Caco-2 (cell line): ENCODE data around the gene MCC. TPM values are rescaled to one million over a fixed set of nuclear protein-coding genes. Genes with fewer than 3 reads are reported as not detected.

Experiments
- BruUV-seq: library from RNA; stranded (reverse); fragments of 400-500 nt; replicated peaks from 2 replicates; lab custom pipeline; 2021; lab: Mats Ljungman, UMichigan
- CTCF ChIA-PET: fragments of 300-600 bp; sonication (Branson Sonifier 250); formaldehyde crosslinking; loops from one replicate; lab custom pipeline; 2022; ENCODE audit warnings: antibody characterized with exemption; lab: Charles Lee
- POLR2A ChIA-PET: fragments of 300-600 bp; sonication (Branson Sonifier 250); formaldehyde crosslinking; loops from one replicate; lab custom pipeline; 2022; ENCODE audit warnings: antibody characterized with exemption; lab: Charles Lee
- DNase-seq, 2 experiments: peaks; one replicate each; pipeline versions ENCODE4 v3.0.0 to v3.0.0-alpha.2; 2020 to 2022
- H3K27me3 ChIP-seq: replicated peaks from 2 replicates; pipeline ENCODE4 v1.6.0; 2011; ENCODE audit warnings: low read length; ENCODE audit not compliant: control insufficient read depth, insufficient read depth
- H3K36me3 ChIP-seq: 2 replicates; pipeline ENCODE4 v1.5.1; 2011; ENCODE audit warnings: low read length; ENCODE audit not compliant: control insufficient read depth, insufficient read depth
- H3K4me1 ChIP-seq: fragments of 250-450 bp; sonication (Bioruptor Pico); 2 replicates; pipeline ENCODE4 v1.5.1; 2020; ENCODE audit warnings: mild to moderate bottlenecking
- H3K4me3 ChIP-seq: 2 replicates; pipeline ENCODE4 v1.5.1; 2011; ENCODE audit warnings: low read depth, mild to moderate bottlenecking, control low read depth, low read length
- H3K9me3 ChIP-seq: fragments of 250-450 bp; sonication (Bioruptor Pico); 2 replicates; pipeline ENCODE4 v1.5.1; 2020; ENCODE audit warnings: mild to moderate bottlenecking, moderate library complexity
- H3K27ac Mint-ChIP-seq: one replicate; pipeline ENCODE4 v1.8.0; 2022; ENCODE audit warnings: mixed read lengths; ENCODE audit not compliant: unreplicated experiment
- H3K27me3 Mint-ChIP-seq: one replicate; pipeline ENCODE4 v1.8.0; 2022; ENCODE audit warnings: mixed read lengths; ENCODE audit not compliant: insufficient read depth, unreplicated experiment
- H3K36me3 Mint-ChIP-seq: one replicate; pipeline ENCODE4 v1.8.0; 2022; ENCODE audit warnings: mild to moderate bottlenecking, mixed read lengths; ENCODE audit not compliant: insufficient read depth, unreplicated experiment
- H3K4me1 Mint-ChIP-seq: one replicate; pipeline ENCODE4 v1.8.0; 2022; ENCODE audit warnings: low read depth, mixed read lengths; ENCODE audit not compliant: unreplicated experiment
- H3K4me3 Mint-ChIP-seq: one replicate; pipeline ENCODE4 v1.8.0; 2022; ENCODE audit warnings: mild to moderate bottlenecking, moderate library complexity, mixed read lengths; ENCODE audit not compliant: unreplicated experiment
- H3K9me3 Mint-ChIP-seq: one replicate; pipeline ENCODE4 v1.8.0; 2022; ENCODE audit warnings: mixed read lengths; ENCODE audit not compliant: unreplicated experiment
- intact Hi-C: fragments of 100-400 bp; cut with micrococcal nuclease; formaldehyde crosslinking; loops from one replicate; pipeline ENCODE4 v1.10.0; 2022; ENCODE audit not compliant: unreplicated experiment
- total RNA-seq: library from RNA; stranded (reverse); gene quantifications from 2 replicates; pipeline ENCODE4 v1.2.3, GENCODE V29; 2022
- TF ChIP-seq, protein P1 (sequence below), 2 experiments: fragments of 200-600 bp in 1 of 2; IDR thresholded peaks; 1 replicate in 1 of 2; 2 replicates in 1 of 2; pipeline versions ENCODE4 v1.5.1 to v1.8.0; 2011 to 2022; ENCODE audit warnings: antibody characterized with exemption in 1 of 2, control low read depth in 1 of 2, inconsistent platforms in 1 of 2, low read depth in 1 of 2, low read length in 1 of 2, mild to moderate bottlenecking in 1 of 2, moderate library complexity in 1 of 2; ENCODE audit not compliant: insufficient read depth in 1 of 2, severe bottlenecking in 1 of 2, unreplicated experiment in 1 of 2

MCC gene
- total RNA-seq, 1 experiment from 2014 or later = 0.09 TPM

DNA sequence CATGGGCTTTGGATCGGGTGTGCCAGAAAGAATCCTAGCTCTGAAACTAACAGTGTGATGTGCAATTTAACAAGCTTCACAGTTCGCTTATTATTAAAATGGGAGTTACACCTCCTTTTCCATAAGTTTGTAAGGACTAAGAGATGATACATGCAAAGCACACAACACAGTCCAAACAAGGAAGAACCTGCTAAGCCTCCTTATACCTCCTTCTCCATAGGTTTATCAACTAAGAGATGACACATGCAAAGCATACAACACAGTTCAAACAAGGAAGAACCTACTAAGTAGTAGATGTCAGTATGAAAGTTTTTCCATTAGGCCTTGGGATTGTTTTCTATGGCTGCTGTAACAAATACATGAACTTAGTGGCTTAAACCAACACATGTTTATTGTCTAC lies 295.7 kb downstream of the MCC start:
- no peak for DNase-seq
- POLR2A ChIA-PET = no interaction called here
- CTCF ChIA-PET = no interaction called here
- Mint-ChIP-seq H3K9me3 (peaks cover 10% of the 10 kb centered on the region), H3K4me1 (no peaks in the 10 kb centered on the region), H3K27ac (no peak overlapping the region), H3K36me3 (no peaks in the 10 kb centered on the region), H3K27me3 (peaks cover 9% of the 10 kb centered on the region), H3K4me3 (no peak overlapping the region)
- Histone ChIP-seq H3K27me3 (no peaks in the 10 kb centered on the region), H3K4me1 (no peaks in the 10 kb centered on the region), H3K9me3 (0 out of 2 replicates have a peak, but pooled peaks cover 6% of the 10 kb centered on the region), H3K4me3 (no peak overlapping the region), H3K36me3 (no peaks in the 10 kb centered on the region)
- intact Hi-C loops = no loop called here
- no TSS peak for BruUV-seq
- TF ChIP-seq, protein P1, sequence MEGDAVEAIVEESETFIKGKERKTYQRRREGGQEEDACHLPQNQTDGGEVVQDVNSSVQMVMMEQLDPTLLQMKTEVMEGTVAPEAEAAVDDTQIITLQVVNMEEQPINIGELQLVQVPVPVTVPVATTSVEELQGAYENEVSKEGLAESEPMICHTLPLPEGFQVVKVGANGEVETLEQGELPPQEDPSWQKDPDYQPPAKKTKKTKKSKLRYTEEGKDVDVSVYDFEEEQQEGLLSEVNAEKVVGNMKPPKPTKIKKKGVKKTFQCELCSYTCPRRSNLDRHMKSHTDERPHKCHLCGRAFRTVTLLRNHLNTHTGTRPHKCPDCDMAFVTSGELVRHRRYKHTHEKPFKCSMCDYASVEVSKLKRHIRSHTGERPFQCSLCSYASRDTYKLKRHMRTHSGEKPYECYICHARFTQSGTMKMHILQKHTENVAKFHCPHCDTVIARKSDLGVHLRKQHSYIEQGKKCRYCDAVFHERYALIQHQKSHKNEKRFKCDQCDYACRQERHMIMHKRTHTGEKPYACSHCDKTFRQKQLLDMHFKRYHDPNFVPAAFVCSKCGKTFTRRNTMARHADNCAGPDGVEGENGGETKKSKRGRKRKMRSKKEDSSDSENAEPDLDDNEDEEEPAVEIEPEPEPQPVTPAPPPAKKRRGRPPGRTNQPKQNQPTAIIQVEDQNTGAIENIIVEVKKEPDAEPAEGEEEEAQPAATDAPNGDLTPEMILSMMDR (IDR thresholded peaks at IDR 0.05; ENCODE audit: insufficient read depth in 1 of 2, low read depth in 1 of 2, low read length in 1 of 2, severe bottlenecking in 1 of 2, unreplicated experiment in 1 of 2) = no peak

DNA sequence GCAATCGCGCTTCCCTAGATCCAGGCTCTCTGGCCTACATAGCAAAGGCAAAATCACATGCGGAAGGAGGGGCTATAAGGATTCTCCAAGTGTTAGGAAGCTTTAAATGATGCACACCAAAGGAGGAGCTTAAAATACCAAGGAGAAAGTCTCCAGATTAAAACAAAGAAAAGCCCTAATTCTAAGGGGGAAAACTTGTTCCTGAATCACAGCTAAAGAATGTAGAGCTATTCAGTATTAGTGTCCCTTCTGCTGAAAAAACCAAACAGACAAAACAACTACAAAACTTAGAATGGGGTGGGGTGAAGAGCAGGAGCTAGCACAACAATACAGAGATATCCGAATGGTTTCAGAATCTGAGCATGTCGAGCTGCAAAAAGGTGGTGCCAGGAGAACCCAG lies 297.9 kb downstream of the MCC start:
- Histone ChIP-seq H3K36me3 (no peaks in the 10 kb centered on the region), H3K27me3 (no peaks in the 10 kb centered on the region), H3K4me3 (no peak overlapping the region), H3K9me3 (0 out of 2 replicates have a peak, but pooled peaks cover 6% of the 10 kb centered on the region), H3K4me1 (no peaks in the 10 kb centered on the region)
- Mint-ChIP-seq H3K27ac (no peak overlapping the region), H3K9me3 (peaks cover 10% of the 10 kb centered on the region), H3K36me3 (no peaks in the 10 kb centered on the region), H3K27me3 (peaks cover 7% of the 10 kb centered on the region), H3K4me1 (no peaks in the 10 kb centered on the region), H3K4me3 (no peak overlapping the region)
- POLR2A ChIA-PET = no interaction called here
- intact Hi-C loops = no loop called here
- no peak for DNase-seq
- BruUV-seq = no TSS peak
- CTCF ChIA-PET = no interaction called here
- TF ChIP-seq, protein P1 (IDR thresholded peaks at IDR 0.05; ENCODE audit: insufficient read depth in 1 of 2, low read depth in 1 of 2, low read length in 1 of 2, severe bottlenecking in 1 of 2, unreplicated experiment in 1 of 2) = no peak

DNA sequence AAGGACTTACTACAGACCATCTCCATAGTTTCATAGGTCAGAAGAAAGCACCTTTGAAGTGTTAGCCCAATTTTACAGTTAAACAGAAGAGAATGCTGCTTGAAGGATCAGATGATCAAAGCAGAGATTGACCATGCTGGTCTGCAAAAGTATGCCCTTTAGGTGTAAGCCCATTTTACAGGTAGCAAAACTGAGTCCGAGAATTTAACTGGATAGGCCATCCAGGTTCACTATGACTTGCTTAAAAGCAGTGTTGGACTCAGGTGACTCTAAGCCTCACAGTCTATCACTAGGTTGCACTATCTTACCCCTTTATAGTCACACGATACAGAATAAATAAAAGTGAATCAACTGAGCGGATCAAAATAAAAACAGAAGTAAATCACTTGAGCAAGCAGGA lies 299.0 kb downstream of the MCC start:
- Histone ChIP-seq H3K9me3 (0 out of 2 replicates have a peak, but pooled peaks cover 6% of the 10 kb centered on the region), H3K36me3 (no peaks in the 10 kb centered on the region), H3K4me3 (no peak overlapping the region), H3K27me3 (no peaks in the 10 kb centered on the region), H3K4me1 (no peaks in the 10 kb centered on the region)
- no TSS peak for BruUV-seq
- intact Hi-C loops = no loop called here
- no peak for DNase-seq
- ChIA-PET POLR2A (no interaction called here), CTCF (no interaction called here)
- TF ChIP-seq, protein P1 (IDR thresholded peaks at IDR 0.05; ENCODE audit: insufficient read depth in 1 of 2, low read depth in 1 of 2, low read length in 1 of 2, severe bottlenecking in 1 of 2, unreplicated experiment in 1 of 2) = no peak
- no peak overlapping the region for H3K27ac Mint-ChIP-seq
- H3K36me3 Mint-ChIP-seq = no peaks in the 10 kb centered on the region
- H3K4me1 Mint-ChIP-seq = no peaks in the 10 kb centered on the region
- H3K4me3 Mint-ChIP-seq = no peak overlapping the region
- peaks cover 14% of the 10 kb centered on the region for H3K27me3 Mint-ChIP-seq
- peaks cover 10% of the 10 kb centered on the region for H3K9me3 Mint-ChIP-seq
